Epithelial cell of prostate (primary cell): ENCODE data around the gene KLHL12.
"Not testable (repeated sequence)": the region's sequence is repeated elsewhere in the genome, so short reads cannot be mapped to it uniquely, and the experiment has no call there.

Experiments used
- DNase-seq: peaks from one replicate; pipeline ENCODE4 v3.0.0-alpha.2; 2011; ENCODE audit warnings: low read depth, low spot score
- H3K27ac ChIP-seq: fragments of 450-650 bp; 2 replicates; pipeline ENCODE4 v1.5.1; 2017; ENCODE audit warnings: mild to moderate bottlenecking

KLHL12 gene

DNA sequence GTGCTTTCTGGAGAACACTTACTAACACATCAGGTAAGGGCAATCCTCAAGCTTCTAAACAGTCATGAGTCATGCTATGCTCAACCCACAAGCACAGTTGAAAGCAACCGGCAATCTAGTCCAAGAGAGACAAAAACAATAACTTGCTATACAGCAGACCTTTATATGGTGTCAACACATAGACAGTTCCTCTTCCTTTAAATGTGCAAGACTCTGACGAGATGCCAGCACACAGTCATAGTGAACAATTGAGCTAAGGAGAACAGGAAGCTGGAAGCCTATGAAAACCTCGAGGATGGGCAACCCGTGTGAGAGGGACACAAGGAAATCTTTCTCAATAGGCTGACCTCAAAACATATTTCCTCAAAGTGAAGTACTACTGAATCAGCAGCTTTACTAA is 25.8 kb upstream of the KLHL12 start:
- peak; percentile 89 for DNase-seq
- peak overlapping the region; percentile 97 for H3K27ac ChIP-seq

DNA sequence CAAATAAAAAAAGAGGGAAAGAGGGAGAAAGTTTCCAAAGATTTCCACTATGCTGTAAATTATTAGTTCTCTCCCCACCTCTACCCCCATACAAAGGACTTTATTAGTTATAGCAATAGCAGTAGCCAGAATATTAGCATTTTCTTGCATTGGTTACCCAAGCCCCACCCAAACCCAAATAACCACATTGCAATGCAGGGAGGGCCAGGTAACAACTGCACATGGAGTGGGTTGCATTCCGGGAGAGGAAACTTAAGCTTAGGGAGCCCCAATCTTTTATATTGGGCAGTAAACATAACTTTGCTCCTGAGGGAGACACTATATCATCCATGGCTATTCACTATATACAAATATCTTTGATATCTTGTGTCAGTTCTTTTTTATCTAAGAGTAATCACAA is 25.1 kb upstream of the KLHL12 start:
- DNase-seq, result no peak
- H3K27ac ChIP-seq, result peak overlapping the region; percentile 97

DNA sequence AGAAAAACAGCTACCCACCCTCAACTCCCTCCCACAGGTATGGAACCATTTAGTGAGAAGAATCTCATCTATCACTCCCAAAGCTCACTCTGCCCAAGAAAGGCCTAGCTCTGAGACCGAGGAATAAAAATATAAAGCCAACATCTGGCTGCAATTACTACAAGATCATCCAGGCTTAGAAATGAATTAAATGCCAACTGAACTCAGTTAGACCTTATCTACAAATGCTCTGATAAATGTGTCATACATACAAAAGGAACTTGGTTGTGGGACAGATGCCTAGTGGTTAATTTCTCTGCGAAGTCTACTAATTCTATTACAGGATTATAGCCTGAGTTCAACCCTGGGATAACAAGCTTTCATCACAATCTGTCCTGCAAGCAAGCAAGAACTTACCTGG is 24.4 kb upstream of the KLHL12 start:
- peak overlapping the region; percentile 97 for H3K27ac ChIP-seq

DNA sequence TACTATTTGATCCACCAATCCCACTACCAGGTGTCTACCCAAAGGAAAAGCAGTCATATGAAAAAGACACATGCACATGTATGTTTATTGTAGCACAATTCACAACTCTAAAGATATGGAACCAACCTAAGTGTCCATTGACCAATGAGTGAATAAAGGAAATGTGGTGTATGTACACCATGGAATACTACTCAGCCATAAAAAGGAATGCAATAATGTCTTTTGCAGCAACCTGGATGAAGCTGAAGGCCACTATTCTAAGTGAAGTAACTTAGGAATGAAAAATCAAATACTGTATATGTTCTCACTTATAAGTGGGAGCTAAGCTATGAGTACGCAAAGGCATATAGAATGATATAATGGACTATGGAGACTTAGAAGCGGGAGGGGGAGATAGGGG is 18.4 kb upstream of the KLHL12 start:
- H3K27ac ChIP-seq, result no peak overlapping the region
- no peak for DNase-seq

More for the DNA sequence above, 24.4 kb upstream of the KLHL12 start:
- no peak for DNase-seq

DNA sequence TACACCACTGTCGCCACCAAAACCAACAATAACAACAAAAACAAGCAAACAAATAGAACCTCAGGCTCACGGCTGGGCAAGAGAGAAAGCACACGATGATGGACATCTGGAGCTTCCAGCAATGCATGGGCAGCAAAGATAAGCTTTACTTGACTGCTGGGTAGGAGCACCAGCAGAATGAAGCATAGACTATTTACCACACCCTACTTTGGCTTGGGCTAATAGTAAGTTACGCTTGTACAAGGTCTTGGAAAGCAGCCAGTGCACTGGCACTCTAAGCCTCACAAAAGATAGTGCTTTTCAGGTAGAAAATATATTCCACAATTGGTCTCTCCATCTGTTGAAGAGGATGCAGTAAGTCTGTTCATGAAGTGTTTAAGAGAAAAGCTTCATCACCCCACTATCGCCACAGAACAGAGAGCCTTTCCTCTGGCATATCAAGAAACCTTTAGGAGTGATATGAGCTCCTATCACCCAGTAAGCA is 17.4 kb upstream of the KLHL12 start:
- no peak overlapping the region for H3K27ac ChIP-seq
- DNase-seq, result no peak

DNA sequence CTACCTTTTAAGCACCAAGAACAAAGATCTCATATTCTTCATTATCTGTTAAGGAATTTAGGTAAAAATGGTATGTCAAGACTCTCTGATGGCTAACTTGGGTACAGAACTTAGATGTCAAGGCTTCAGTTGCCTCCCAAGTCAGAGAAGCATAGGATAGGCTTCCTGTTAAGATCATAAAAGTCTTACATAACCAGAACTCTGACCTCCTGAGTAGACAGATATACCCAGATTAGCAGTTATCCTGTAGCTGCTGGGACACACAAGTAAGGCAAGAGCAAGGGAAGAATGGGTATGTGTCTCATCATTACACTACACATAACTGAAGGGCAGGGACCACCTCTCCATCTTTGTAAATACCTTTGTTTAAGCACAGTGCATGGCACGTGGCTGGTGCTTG is 15.4 kb upstream of the KLHL12 start:
- H3K27ac ChIP-seq, result no peak overlapping the region
- no peak for DNase-seq

DNA sequence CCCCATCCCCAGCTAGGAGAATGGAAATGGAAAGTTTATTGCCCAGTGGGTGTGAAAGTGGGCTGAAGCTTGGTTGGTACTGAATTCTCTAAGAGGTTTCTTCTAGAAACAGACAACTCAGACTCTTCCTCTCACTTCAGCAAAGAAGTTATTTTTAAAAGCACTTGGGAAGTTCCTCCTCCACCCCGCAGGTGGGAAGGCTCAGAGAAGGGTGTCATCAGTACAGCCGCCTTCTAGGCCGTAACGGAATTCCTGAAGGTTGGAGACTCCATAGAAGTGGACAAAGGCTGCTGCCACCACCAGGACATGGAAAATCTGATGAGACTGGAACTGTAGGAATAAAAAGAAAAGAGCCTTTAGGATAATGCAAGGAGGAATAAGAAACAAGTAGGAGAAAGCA is 14.3 kb upstream of the KLHL12 start:
- DNase-seq, result no peak
- H3K27ac ChIP-seq, result no peak overlapping the region

DNA sequence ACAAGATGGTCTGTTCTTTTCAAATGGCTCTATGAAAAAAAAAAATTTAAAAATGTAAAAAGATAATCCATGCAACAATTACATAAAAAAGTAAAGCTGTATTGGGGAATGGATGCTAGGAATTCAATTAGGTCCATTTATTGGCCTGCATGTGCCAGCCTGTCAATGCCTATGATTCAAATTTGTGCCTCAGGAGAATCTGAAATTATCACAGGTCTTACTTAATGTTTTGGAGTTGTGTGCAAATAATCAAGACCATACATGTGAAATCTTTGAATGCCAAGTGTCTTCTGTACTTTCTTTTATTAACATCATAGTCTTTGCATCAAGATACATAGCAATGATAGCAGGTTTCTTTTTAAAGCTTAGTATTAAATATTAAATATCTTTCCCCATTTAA is 13.5 kb upstream of the KLHL12 start:
- DNase-seq, result no peak

DNA sequence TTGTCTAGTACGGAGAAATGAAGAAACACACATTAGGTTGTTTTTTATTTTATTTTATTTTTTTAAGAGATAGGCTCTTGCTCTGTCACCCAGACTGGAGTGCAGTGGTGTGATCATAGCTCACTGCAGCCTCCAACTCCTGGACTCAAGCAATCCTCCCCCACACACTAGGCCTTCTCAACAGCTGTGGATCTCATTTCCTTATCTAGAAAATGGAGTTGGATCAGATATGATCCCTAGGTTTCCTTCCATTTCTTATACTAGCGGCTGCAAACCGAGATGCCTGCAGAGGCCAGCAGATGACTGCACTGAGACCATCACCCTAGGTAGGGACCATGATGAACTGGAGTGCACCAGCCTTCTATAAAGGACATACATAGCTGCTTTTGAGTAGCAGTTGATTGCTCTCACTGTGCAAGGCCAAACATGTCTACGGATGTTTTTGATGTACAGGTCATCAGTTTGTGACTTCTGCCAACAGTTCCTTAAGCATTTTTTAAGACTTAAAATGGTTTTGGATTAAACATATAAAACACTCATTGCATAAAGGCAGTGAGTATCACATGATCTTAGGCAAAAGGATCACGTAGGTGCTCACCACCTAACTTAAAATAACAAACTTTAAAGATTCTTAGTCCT is 11.4 kb upstream of the KLHL12 start:
- no peak for DNase-seq
- no peak overlapping the region for H3K27ac ChIP-seq

More for the DNA sequence above, 13.5 kb upstream of the KLHL12 start:
- no peak overlapping the region for H3K27ac ChIP-seq

DNA sequence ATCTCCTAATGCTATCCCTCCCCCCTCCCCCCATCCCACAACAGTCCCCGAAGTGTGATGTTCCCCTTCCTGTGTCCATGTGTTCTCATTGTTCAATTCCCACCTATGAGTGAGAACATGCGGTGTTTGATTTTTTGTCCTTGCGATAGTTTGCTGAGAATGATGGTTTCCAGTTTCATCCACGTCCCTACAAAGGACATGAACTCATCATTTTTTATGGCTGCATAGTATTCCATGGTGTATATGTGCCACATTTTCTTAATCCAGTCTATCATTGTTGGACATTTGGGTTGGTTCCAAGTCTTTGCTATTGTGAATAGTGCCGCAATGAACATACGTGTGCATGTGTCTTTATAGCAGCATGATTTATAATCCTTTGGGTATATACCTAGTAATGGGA is 9.4 kb upstream of the KLHL12 start:
- not testable (repeated sequence) for H3K27ac ChIP-seq, DNase-seq

DNA sequence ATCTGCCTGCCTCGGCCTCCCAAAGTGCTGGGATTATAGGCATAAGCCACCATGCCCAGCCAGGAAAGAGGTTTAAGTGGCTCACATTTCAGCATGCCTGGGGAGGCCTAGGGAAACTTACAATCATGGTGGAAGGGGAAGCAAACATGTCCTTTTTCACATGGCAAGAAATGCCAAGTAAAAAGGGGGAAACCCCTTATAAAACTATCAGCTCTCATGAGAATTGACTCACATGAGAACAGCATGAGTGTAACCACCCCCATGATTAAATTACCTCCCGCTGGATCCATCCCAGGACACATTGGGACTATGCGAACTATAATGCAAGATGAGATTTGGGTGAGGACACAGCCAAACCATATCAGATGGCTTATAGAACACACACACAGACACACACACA is 8.8 kb upstream of the KLHL12 start:
- DNase-seq, result no peak
- H3K27ac ChIP-seq, result no peak overlapping the region

DNA sequence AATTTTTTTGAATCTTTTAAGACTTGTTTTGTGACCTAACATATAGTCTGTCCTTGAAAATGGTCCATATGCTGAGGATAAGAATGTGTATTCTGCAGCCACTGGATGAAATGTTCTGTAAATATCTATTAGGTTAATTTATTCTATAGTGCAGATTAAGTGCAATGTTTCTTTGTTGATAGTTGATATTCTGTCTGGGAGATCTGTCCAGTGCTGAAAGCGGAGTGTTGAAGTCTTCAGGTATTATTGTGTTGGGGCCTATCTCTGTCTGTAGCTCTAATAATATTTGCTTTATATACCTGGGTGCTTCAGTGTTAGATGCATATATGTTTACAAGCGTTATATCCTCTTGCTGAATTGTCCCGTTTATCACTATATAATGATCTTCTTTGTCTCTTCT is 7.7 kb upstream of the KLHL12 start:
- no peak overlapping the region for H3K27ac ChIP-seq
- DNase-seq, result no peak

DNA sequence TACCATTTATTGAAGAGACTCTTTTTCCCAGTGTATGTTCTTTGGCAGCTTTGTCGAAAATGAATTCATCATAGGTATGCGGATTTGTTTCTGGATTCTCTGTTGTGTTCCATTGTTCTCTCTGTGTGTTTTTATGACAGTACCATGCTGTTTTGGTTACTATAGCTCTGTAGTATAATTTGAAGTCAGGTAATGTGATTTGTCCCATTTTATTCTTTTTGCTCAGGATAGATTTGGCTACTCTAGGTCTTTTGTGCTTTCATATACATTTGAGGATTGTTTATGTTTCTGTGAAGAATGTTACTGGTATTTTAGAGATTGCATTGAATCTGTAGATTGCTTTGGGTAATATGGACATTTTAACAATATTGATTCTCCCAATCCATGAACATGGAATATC is 5.4 kb upstream of the KLHL12 start:
- DNase-seq, result no peak

DNA sequence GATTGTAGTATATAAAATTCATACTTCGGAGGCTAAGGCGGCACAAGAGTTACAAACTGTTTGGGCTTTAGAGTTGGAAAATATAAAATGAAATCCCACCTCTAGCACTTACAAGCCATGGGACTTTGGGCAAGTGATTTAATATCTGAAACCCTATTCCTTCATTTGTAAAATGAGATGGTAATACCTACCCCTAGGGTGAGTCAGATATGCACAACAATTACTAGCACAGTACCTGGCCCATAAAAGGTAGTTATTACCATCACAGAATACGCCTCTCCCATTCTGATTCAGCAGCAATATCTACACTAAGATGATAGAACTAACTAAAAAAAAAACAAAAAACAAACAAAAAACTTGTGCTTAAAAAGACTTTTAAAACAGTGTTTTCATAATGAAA is 3.5 kb downstream of the KLHL12 start:
- no peak for DNase-seq
- peak overlapping the region; percentile 11 for H3K27ac ChIP-seq

More for the DNA sequence above, 5.4 kb upstream of the KLHL12 start:
- H3K27ac ChIP-seq, result no peak overlapping the region

DNA sequence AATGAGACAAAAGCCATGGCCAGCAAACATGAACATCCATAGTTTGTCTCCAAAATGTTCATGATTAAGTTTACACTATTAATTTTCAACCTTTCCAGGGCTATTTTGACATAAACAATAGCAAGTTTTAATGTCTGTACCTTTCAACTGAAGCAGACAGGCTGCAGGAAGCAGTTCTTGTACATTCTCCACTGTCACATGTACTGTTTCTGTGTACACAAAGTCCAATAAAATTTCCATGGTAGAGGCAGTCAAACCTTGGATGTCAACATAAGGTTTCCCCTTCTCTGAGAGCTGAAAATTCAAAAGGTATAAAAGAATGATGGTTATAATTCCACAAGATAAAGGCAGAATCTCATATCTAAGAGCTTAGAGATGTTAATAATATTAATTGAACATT is 7.4 kb downstream of the KLHL12 start:
- DNase-seq, result no peak
- H3K27ac ChIP-seq, result no peak overlapping the region

DNA sequence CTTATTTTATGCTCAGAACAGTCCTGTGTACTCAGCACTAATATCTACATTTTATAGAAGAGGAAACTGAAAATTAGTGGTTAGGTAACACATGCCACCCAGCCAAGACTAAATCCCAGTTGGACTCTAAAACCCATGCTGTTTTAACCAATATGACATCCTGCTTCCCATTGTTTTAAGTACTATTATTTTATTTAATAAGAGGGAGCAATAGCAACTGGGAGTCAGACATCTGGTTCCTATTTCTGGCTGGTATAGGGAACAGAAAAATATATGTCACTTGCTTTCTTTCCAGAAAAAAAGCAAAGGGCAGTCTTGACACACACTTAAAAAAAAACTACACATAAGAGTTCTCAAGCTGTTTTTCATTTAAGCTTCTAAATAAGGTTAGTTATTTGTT is 11.9 kb downstream of the KLHL12 start:
- no peak overlapping the region for H3K27ac ChIP-seq
- DNase-seq, result no peak

DNA sequence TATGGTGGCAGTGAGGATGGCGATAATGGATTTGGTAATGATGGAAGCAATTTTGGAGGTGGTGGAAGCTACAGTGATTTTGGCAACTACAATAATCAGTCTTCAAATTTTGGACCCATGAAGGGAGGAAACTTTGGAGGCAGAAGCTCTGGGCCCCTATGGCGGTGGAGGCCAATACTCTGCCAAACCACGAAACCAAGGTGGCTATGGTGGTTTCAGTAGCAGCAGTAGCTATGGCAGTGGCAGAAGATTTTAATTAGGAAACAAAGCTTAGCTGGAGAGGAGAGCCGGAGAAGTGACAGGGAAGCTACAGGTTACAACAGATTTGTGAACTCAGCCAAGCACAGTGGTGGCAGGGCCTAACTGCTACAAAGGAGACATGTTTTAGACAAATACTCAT is 14.6 kb downstream of the KLHL12 start:
- H3K27ac ChIP-seq, DNase-seq: not testable (repeated sequence)

DNA sequence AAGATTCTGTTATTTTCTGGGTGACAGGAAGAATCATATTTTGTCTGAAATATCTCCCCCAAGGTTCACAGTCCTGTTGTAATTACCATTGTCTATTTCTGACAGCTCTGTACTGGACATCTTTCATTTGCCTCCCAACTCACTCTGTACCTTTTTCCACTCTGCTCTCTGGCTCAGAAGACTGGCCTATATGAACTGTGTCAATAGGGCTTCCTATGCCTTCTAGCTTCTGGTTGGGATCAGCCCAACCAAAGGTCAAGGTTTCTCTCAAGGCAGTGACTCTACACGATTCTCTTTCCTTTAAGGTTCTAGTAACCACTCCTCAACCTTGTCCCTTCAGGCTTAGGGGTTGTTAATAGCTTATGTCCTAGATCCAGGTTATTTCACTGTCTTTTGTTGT is 17.5 kb downstream of the KLHL12 start:
- no peak for DNase-seq
- H3K27ac ChIP-seq, result no peak overlapping the region

DNA sequence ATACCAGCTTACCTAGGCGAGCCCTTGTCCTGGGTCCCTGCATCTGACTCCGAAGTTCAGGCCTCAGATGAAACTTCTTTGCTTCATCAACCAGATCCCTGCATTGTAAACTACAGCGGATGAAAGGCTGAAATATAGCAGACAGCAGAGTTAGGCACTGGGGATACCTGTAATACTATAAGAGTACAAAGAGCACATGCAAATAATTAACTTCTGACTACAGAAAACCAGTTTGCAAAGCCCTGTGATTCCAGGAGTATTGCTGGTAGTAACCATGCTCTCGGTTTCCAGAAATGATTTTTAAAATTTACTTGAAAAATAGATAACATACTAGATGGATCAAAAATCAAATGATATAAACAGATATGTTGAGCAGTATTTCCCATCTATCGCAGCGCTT is 18.0 kb downstream of the KLHL12 start:
- no peak overlapping the region for H3K27ac ChIP-seq
- no peak for DNase-seq

DNA sequence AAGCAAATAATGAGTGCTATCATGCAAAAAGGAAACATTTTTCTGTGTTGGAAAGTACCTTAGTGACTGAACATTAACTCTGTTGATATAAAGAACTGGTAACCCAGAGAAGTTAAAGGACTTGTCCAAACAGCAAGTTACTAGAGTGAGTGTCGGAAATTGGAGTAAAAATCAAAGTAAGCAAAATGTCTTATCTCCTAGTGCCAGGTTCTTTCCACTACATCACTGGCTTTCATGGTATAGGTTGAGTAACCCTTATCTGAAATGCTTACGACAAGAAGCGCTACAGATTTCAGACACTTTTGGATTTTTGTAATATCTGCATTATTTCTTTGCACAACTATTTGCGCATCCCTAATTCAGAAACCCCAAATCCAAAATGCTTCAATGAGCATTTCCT is 21.7 kb downstream of the KLHL12 start:
- no peak overlapping the region for H3K27ac ChIP-seq
- no peak for DNase-seq

DNA sequence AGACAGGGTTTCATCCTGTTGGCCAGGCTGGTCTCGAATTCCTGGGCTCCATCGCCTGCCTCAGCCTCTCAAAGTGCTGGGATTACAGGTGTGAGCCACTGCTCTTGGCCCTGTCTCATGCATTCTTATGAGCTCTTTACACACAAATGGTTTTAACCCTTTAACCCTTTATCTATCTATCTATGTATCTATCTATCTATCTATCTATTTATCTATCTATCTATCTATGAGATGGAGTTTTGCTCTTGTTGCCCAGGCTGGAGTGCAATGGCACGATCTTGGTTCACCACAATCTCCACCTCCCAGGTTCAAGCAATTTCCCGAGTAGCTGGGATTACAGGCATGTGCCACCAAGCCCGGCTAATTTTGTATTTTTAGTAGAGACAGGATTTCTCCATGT is 23.2 kb downstream of the KLHL12 start:
- DNase-seq, result not testable (repeated sequence)

DNA sequence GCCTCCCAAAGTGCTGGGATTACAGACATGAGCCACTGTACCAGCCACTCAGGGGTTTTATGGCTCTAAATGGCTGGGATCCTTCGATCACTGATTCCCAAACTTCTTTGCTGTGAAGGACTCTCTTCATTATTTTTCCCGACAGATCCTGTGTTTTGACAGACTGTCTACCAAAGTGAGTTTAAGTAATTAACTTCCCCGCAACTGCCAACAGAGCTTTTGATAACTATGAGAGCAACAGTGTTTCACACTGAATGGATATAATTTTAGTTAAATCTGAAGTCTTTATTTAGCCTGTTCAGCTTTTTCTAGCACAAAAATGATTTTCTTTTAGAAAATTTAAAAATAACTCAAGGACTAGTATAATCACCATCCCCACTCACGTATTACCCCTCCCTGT is 25.5 kb downstream of the KLHL12 start:
- DNase-seq, result no peak
- no peak overlapping the region for H3K27ac ChIP-seq

More for the DNA sequence above, 23.2 kb downstream of the KLHL12 start:
- not testable (repeated sequence) for H3K27ac ChIP-seq

DNA sequence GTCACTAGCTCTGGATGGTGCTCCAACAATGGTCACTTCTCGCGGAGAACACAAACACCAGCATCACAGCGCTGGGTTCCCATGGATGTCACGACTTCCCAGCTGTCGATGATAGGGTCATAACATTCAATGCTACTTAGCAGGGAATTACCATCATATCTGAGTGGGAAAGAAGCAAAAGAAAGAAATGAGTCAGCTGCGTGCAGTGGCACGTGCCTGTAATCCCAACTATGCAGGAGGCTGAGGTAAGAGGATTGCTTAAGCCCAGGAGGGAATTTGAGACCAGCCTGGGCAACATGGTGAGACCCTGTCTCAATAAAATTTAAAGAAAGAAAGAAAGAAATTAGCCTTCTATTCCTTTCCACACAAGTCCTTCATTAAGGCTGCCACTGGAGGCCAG is 34.5 kb downstream of the KLHL12 start:
- DNase-seq, result no peak
- H3K27ac ChIP-seq, result no peak overlapping the region
